ENCODE results near the gene TSPAN33.
"Not testable (repeated sequence)": the region's sequence is repeated elsewhere in the genome, so short reads cannot be mapped to it uniquely, and the experiment has no call there.

TSPAN33 gene

DNA sequence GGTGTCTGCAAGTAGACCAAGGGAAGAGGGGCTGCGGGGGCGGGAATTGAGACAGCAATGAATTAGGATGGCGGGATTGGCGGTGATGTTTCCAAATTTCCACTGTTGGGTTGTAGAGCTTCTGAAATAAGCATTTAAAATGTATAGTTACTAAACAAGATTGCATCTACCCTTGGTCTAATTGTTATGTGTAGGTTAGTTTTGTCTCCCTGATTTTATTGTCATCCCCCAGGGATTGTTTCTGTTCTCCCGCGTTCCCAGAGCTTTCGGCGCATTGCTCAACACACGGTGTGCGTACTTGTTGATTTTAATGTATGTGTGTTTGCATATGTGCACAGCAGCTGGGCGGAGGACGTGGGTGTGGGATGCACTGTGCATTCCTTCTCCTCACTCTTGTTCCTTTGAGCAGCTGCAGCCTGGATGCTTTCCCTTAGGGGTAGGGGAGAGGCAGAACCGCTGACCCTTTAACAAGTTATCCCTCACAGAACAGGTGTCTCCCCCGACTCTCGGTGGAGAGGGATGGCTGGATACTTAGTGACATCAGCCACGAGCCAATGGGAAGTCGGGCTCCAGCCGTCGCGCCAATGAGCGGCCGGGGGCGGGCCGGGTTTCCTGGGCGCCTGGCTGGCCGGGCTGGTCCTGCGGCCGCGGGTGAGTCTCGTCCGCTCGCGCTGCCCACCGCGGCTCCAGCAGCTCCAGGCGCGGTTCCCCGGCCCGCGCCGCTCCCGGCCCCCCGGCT lies at the start of gene TSPAN33:
Gene TSPAN33 (plus strand): TSS at position 613 of the 739 bp plus-strand sequence. CDS start 274 bp downstream, outside the sequence.
- DNase-seq (ENCODE audit: low read depth in 2 of 2) = peak; percentile 41 to 55

DNA sequence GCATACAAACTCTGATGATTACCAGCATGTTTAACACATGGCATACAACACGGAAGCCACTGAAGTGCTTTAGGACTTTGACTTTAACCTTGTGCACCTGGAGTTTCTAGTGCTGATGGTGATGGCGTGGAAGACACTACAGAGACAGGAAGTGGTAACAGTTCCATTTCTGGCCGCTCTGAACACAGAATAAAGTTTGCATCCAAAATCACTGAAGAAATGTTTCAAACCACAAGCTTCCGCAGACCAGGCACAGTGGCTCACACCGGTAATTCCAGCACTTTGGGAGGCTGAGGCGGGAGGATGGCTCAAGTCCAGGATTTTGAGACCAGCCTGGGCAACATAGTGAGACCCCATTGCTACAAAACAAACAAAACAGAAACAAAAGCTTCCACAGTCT lies 49.2 kb upstream of the TSPAN33 start:
- no peak for DNase-seq (ENCODE audit: low read depth in 2 of 2)

- no peak for DNase-seq (ENCODE audit: low read depth in 2 of 2)
Observed at GRCh38 chr7:129098409-129099084, 46.0 kb upstream of the TSPAN33 start.

DNA sequence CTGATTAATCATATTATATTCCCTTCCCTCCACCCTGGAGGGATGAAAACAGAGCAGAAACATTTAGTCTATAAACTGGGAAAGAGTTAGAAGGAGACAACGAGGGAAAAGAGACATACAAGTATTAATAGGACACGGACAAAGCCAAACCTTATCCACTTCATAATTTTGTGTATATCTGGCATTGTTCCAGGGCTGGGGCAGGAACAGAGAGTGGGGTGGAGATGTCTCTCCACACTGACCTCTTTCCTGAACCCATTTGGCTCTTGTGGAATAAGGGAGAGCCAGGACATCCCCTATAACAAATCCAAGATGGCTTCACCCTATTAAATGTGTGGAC lies 43.7 kb upstream of the TSPAN33 start:
- DNase-seq (ENCODE audit: low read depth in 2 of 2) = no peak

DNA sequence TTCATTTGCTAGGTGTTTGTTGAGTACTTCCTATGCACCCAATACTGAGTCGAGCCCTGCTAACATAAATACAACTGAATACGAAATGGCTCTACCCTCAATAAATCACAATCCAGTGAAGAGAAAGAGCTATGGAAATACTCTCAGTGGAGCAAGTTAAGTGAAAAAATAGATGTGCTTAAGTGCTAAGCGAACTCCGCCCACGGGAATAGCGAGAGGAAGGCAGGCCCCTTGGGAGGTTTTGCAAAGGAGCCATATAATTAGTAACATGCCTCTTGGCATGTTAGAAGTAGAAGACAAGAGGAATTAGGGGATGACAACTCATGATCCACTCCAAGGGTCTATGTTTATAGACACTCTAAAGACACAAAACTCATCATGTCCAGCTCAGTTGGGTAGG lies 42.8 kb upstream of the TSPAN33 start:
- no peak for DNase-seq (ENCODE audit: low read depth in 2 of 2)

GRCh38 chr7:129103561-129104324 lies 40.8 kb upstream of the TSPAN33 start:
- no peak for DNase-seq (ENCODE audit: low read depth in 2 of 2)

DNA sequence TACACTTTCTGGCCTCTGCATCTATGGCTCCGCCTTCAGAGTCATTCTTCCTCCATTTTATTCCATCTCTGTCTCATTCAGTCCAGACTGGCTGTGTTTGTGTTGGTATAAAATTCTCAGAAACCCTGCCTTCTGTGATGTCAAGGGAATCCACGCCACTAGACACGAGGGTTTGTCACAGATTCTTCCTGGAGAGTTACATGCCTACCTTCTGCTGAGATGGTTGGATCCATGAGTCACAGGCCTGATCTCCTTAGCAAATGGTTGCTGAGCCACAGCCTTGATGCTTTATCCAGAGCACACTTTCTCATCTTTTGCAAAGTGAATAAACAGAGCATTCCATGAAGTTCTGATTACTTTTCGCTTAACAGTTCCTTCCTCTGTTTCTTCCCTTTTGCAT lies 35.9 kb upstream of the TSPAN33 start:
- DNase-seq (ENCODE audit: low read depth in 2 of 2) = no peak

DNA sequence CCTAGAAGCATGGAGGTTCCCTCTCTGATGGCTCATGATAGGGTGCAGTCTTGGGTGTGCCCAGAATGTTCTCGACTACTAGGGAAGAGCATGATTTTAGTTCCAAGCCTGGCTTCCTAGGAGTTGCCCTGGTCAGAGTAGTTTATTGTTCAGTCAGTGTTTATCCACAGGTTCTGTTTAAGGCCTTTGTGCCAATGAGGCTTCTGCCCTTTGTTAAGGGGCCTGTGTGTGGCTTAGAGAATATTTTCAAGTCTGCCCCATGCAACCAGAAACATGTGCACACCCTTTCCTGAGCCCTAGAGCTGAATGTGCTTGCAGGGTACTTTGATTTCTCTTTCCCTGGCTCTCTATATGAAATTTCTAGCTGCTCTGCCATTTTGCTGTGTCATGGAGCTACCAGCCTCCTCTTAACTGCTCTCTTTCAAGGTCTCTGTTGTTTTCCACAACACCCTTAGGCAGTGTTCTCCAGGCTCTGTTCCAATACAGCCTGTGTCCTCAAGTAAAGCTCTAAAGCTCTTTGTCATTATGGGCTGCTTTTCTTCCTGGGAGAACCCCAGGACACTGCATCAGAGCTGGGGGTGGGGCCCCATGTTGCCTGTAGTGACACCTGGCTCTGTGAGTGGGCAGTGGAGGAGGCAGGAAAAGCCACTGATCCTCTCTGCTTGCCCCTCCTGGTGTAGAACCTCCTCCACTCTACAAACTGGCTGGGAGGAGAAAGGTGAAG lies 34.1 kb upstream of the TSPAN33 start:
- DNase-seq (ENCODE audit: low read depth in 2 of 2) = no peak

DNA sequence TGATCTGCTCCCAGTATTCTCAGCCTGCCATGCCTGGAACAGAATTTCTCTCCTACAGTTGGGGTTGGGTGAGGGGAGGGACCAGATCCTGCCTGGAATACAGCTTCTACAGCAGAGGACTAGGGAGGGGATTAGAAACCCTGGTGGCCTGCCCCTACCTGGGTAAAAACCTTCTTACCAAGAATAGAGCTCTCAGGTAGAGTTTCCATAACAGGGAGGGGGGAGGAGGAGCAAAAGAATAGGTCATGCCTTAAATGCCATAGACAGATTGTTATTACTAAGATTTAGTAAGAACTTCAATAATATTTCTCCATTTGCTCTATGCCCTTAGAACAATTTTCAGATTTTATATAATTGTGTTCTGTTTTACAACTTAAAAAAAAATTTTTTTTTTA lies 33.5 kb upstream of the TSPAN33 start:
- no peak for DNase-seq (ENCODE audit: low read depth in 2 of 2)

DNA sequence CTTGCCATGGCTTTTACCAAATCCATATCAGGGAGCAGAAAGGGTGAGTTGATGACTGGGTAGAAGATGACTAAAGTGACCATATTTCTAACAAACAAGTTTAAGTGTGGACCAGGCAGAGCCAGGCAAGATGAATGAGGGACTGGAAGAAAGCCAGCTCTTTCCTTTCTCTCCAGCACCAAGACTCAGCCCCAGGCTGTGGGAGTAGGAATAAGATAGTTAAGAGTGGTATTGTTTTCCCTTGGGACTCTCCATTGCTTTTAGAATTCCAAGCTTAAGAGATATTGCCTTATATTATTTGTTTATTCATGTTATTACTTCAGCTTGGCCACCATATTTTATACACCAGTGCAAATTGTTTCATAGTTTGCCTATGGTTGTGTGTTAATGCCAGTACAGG lies 28.8 kb upstream of the TSPAN33 start:
- DNase-seq (ENCODE audit: low read depth in 2 of 2) = no peak

DNA sequence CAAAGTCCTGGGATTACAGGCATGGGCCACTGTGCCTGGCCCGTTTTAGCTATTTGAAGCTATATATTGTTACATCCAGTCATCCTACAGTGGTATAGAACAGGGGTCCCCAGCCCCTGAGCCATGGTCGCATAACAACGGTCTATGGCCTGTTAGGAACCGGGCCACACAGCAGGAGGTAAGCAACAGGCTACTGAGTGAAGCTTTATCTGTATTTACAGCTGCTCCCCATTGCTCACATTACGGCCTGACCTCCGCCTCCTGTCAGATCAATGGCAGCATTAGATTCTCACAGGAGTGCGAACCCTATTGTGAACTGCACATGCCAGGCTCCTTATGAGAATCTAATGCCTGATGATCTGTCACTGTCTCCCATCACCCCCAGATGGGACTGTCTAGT lies 26.3 kb upstream of the TSPAN33 start:
- no peak for DNase-seq (ENCODE audit: low read depth in 2 of 2)

DNA sequence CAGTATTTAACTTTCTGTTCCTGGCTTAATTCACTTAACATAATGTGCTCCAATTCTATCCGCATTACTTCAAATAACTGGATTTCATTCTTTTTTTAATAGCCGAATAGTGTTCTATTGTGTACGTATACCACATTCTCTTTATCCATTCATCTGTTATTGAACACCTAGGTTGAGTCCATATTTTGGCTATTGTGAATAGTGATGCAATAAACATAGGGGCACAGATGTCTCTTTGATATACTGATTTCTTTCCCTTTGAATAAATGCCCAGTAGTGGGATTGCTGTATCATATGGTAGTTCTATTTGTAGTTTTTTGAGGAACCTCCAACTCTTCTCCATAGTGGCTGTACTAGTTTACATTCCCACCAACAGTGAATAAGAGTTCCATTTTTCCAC lies 25.5 kb upstream of the TSPAN33 start:
- no peak for DNase-seq (ENCODE audit: low read depth in 2 of 2)

DNA sequence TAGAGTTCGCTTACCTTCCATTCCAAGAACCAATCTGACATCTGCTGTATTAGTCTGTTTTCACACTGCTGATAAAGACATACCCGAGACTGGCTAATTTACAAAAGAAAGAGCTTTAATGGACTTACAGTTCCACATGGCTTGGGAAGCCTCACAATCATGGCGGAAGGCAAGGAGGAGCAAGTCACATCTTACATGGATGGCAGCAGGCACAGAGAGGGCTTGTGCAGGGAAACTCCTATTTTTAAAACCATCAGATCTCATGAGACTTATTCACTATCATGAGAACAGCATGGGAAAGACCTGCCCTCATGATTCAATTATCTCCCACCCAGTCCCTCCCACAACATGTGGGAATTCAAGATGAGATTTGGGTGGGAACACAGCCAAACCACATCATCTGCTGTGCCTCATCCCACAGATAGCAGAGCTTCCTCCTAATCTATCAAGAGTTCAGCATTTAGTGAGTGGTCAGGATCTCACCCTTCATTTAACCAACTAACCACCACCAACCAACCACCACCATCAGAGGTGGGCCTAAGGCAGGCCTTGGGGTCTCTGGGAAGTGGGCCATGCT lies 22.9 kb upstream of the TSPAN33 start:
- DNase-seq (ENCODE audit: low read depth in 2 of 2) = not testable (repeated sequence)

GRCh38 chr7:129122078-129122750 lies 22.3 kb upstream of the TSPAN33 start:
- no peak for DNase-seq (ENCODE audit: low read depth in 2 of 2)

GRCh38 chr7:129122751-129123509 lies 21.6 kb upstream of the TSPAN33 start:
- no peak for DNase-seq (ENCODE audit: low read depth in 2 of 2)

DNA sequence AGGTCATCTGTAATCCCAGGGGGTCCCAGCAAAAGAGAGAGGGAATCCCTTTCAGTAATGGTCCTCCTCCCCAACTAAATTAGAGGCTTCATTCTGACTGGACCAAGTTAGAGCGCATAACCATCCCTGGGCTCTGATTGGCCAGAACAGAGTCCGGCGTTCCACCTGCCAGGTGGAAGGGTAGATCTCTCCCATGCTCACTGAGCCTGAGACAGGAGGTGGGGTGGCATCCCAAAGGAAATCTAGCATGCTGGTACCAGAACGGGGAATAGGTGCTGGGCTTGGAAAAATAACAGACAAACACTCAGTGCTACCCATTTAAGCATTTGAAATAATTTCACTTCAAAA lies 21.0 kb upstream of the TSPAN33 start:
- no peak for DNase-seq (ENCODE audit: low read depth in 2 of 2)

DNA sequence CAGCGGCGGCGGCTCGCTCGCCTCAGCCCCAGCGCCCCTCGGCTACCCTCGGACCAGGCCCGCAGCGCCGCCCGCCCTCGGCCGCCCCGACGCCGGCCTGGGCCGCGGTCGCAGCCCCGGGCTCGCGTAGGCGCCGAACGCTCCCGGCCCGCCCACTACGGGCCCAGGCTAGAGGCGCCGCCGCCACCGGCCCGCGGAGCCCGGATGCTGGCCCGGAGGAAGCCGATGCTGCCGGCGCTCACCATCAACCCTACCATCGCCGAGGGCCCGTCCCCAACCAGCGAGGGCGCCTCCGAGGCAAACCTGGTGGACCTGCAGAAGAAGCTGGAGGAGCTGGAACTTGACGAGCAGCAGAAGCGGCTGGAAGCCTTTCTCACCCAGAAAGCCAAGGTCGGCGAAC lies 18.2 kb upstream of the TSPAN33 start:
- no peak for DNase-seq (ENCODE audit: low read depth in 2 of 2)

GRCh38 chr7:129127154-129127553 lies 17.4 kb upstream of the TSPAN33 start:
- no peak for DNase-seq (ENCODE audit: low read depth in 2 of 2)

- no peak for DNase-seq (ENCODE audit: low read depth in 2 of 2)
Observed at GRCh38 chr7:129127601-129128000, 16.9 kb upstream of the TSPAN33 start.

- no peak for DNase-seq (ENCODE audit: low read depth in 2 of 2)
Observed at GRCh38 chr7:129134356-129134987, 10.0 kb upstream of the TSPAN33 start.

Data from stimulated activated CD4-positive, alpha-beta T cell treated with anti-CD3 and anti-CD28 coated beads, Interleukin-4, amount 100 ng/mL, for 48 hours (primary cell).